HT1080 (cell line): ENCODE data around the gene MARVELD1. TPM values are rescaled to one million over a fixed set of nuclear protein-coding genes. Genes with fewer than 3 reads are reported as not detected.
A peak's percentile ranks its signal among the peaks of the same experiment; 100 is the strongest.
"Not testable (repeated sequence)": the region's sequence is repeated elsewhere in the genome, so short reads cannot be mapped to it uniquely, and the experiment has no call there.

Experiments used
- DNase-seq: peaks from one replicate; pipeline ENCODE4 v3.0.0-alpha.2; 2015; ENCODE audit warnings: low read depth
- polyA plus RNA-seq, 2 experiments: library from polyadenylated mRNA; depleted of rRNA; stranded (reverse); fragments of >200 nt; gene quantifications; 2 replicates each; pipeline ENCODE4 v1.2.3, GENCODE V29; 2015
- total RNA-seq: library from RNA; depleted of rRNA; stranded (reverse); fragments of >200 nt; shearing (Covaris generic); gene quantifications from 2 replicates; pipeline ENCODE4 v1.2.3, GENCODE V29; 2014; rRNA removed

Gene MARVELD1
- total RNA-seq, result 40.5 and 48.1 TPM in 2 replicates
- 63.4 and 64.3 TPM in 2 replicates for polyA plus RNA-seq (2015; cell fraction: cytosol; rRNA removed)
- polyA plus RNA-seq (2015; cell fraction: nucleus; rRNA removed), result 45.5 and 52.2 TPM in 2 replicates

- peak; percentile 74 for DNase-seq
Measured at GRCh38 chr10:97713339-97713825, at the start of gene MARVELD1. Gene MARVELD1 (plus strand): TSS chr10:97713730. CDS start chr10:97713877, 147 bp downstream.

- DNase-seq, result no peak
Measured at GRCh38 chr10:97664282-97664850, 49.2 kb upstream of the MARVELD1 start.

DNA sequence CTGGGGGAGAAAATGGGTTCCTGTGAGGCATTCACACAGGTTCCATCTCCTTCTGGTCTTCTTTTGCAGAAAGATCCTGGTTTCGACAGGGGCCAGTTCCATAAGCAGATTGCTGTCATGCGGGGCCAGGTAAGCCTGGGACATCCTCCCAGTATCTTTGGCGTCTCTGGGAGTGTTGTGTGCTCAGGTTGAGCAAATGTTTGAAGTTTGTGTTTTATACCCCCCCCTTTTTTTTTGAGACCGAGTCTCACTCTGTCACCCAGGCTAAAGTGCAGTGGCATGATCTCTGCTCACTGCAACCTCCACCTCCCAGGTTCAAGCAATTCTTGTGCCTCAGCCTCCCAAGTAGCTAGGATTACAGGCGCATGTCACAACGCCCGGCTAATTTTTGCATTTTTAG lies 46.5 kb upstream of the MARVELD1 start:
- no peak for DNase-seq

GRCh38 chr10:97667463-97667862 lies 46.1 kb upstream of the MARVELD1 start:
- DNase-seq, result no peak

GRCh38 chr10:97669571-97669970 lies 44.0 kb upstream of the MARVELD1 start:
- DNase-seq, result no peak

DNA sequence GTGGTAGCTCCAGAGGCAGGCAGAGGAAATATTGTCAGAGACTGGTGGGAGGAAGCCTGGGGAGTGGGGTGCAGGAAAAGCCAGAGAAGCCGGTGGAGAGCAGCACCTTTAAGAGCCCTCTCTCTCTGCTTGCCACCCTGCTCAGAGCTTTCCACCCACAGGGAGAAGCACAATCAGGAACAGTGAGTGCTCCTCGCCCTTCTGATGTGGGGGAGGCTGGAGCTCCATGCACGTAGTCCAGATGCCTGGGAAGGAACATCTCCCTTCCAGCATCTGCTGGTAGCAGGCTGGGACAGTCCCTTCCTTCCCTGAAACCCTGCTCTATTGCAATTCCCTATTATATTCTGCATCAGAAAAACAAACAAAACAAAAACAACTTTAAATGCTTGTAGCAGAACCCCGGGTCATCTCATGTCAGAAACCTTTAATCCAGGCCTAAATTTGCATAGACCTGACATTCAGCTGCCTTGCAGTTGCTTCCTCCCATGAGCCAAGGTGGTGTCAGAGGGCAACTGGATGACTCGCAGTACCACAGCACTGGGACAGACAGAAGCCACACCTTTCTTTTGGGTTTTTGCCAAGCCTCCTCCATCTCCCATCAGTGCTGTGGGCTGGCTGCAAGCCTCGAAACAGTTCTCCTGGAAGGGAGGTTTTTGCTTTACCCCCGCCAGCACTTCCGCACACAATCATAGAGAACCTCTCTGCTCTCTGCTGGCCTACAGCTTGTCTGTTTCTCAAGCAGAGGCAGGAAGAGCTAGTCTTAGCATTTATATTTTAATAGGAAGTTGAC lies 39.6 kb upstream of the MARVELD1 start:
- peak; percentile 80 for DNase-seq

DNA sequence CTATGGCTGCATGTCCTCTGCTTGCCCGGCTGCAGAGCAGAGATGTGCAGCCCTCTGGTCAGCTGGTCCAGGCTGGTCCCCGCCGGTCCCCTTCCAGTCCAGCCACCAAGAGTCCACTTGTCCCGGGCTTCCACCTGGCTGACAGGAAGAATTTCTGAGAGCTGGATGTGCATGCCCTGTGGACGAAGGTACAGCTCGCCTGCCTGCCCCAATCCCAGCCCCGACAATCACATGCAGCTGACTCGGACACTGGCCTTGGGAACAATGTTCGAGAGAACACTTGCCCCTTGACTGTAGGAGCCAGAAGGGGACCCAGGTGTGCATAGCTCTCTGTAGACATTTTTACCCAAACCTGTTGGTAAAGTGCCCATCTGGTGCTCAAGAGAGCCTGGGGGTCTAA lies 38.3 kb upstream of the MARVELD1 start:
- DNase-seq, result no peak

DNA sequence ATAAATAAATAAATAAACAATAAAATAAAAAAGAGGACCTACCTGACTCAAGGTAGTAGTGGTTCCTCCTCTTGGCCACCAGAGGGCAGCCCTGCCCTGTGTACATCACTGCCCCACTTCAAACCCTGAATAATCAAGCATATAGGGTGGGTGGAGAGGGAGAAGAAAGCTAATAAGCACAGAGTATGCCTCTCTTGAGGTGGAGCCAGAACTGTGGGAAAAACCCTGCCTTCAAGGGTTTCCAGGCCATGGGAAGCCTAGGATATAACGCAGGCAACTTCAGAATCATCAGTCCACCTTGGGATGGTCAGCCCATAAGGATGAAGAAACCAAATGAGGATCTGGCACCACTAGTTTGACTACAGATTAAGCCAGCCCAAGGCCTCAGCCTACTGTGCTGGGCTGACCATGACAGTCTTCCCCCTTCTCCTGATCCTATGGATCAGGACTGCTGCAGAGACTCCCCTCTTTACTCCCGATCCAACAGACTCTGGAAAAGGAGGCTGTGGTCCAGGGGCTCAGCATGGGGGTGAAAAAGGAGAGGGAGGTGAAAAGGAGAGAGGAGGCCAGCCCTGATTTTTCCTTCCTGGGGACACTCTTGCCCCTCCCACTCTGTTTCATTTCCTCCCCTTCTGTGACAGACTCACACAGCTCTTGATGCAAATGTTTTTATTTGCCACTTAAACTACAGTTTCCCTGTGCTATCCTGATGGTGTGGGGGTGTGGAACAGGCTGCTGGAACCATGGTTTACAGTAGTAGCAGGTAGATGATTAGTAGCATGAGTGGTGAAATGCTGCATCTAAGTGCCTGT lies 36.6 kb upstream of the MARVELD1 start:
- DNase-seq, result peak; percentile 42

GRCh38 chr10:97679594-97679993 lies 33.9 kb upstream of the MARVELD1 start:
- no peak for DNase-seq

DNA sequence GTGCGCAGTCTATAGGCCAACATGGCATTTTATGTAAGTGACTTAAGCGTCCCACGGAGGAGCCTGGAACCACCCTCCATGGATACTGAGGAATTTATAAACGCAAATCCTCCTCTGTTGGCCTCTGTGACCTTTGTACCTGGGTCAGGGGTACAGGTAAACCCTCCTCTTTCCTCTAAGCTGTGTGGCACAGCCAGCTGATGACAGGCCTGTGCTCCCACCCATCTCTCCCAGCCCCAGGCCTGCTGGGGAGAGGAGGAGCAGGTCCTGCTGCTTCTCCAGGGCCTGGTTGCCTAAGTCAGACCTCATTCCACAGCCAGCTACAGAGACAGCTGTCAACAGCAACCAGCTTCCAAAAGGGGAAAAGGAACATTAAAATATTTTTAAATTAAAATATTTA lies 31.5 kb upstream of the MARVELD1 start:
- DNase-seq, result no peak

DNA sequence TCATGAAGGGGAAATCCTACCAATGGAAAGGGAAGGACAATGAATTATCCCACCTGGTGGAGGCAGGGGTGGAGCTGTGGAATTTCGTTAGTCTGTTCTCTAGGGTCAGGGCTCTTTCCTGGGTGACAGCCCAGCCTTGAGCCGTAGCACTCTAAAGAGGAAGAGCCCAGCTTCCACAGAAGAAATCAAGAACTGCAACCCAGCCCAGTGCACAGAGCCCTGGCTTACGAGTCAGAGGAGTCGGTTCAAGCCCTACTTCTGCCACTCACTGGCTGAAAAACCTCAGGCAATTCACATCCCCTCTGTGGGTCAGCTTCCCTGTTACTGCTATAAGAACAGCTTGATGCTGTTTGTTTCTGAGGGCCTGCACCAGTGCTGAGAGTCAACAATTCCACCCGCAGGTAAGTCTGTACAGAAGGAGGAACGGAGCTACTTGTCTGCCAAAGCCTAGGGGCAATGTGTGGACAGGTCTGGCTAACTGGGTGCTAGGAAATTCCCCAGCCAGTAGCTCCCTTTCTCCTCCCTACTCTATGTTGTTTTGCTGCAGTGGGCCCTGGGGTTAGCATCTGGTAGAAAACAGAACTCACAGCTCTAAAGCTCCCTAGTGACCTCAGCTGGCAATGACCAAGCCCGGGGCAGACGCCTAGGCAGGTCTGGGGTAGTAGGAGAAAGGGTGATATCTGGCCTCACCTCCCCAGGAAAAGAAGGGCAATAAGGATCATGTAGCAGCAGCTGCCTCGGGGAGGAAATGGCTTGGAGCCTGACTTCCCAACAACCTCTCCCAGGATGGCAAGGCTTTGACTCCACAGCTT lies 29.8 kb upstream of the MARVELD1 start:
- DNase-seq, result peak; percentile 55

DNA sequence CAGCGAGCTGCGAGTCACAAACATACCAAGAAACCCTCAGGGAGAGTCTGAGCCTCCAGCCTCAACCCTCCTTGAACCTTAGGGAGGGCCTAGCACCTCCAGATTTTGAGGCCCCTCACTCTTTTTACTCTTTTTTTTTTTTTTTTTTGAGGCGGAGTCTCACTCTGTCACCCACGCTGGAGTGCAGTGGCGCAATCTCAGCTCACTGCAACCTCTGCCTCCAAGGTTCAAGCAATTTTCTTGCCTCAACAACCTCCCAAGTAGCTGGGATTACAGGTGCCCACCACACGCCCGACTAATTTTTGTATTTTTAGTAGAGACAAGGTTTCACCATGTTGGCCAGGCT lies 29.2 kb upstream of the MARVELD1 start:
- DNase-seq, result not testable (repeated sequence)

GRCh38 chr10:97684866-97685394 lies 28.6 kb upstream of the MARVELD1 start:
- no peak for DNase-seq

DNA sequence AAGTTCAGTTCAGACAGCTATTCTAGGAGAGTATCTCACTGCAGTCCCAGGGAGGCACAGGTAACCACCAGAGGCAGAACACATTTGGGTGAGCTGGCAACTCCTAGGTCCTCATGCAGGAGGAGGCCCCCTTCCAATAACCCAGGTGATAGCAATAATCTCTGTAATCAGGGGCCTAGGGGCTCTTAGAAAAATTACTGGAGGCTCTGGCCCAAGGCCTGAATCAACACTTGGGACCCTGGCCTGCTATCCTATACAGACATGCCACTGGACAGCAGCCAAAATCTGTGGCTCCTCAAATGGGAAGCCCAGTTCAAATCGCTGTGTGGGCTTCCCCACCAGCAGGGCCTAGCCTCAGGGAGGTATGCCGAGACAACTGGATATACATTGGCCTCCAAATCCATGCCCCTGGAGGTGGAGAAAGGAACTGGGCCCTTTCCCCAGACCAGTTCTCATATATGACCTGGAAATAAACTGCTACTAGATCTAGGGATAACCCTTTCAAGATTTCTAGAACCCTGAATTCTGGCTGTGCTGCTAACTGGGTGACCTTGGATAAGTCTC lies 28.1 kb upstream of the MARVELD1 start:
- DNase-seq, result peak; percentile 31

DNA sequence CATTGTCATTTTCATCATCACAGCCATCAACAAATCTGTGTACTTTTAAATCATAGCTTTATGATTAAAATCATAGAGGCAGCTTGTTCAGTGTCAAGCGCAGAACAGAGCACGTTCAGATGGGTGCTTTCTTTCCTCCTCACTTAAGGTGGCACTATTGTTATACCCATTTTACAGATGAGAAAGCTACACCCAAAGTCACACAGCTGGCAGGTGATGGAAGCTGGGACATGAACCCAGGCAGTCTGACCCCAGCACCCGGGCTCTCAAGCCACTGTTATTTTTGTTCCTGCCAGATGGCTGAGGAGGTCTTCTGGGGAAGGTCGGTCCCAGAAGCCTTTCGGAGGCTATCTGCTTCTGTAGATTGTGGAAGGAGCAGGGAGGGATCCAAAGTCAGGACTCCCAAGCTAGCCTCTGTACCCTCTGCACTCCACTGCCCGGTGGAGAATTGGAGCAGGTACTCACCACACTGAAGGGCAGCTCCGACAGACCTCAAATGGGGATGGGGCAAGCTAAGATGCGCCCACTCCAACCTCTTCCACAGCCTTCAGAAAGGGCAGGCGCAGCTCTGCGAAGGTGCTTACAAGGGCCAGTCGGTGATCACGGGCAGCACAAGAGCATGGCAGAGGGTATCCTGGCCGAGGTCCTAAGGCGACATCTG lies 27.1 kb upstream of the MARVELD1 start:
- peak; percentile 28 for DNase-seq

GRCh38 chr10:97686962-97687784 lies 26.4 kb upstream of the MARVELD1 start, which contains the start of gene AVPI1:
Gene AVPI1 (minus strand): TSS chr10:97687241. CDS start chr10:97679905, 7,336 bp downstream.
- DNase-seq, result peak; percentile 98

DNA sequence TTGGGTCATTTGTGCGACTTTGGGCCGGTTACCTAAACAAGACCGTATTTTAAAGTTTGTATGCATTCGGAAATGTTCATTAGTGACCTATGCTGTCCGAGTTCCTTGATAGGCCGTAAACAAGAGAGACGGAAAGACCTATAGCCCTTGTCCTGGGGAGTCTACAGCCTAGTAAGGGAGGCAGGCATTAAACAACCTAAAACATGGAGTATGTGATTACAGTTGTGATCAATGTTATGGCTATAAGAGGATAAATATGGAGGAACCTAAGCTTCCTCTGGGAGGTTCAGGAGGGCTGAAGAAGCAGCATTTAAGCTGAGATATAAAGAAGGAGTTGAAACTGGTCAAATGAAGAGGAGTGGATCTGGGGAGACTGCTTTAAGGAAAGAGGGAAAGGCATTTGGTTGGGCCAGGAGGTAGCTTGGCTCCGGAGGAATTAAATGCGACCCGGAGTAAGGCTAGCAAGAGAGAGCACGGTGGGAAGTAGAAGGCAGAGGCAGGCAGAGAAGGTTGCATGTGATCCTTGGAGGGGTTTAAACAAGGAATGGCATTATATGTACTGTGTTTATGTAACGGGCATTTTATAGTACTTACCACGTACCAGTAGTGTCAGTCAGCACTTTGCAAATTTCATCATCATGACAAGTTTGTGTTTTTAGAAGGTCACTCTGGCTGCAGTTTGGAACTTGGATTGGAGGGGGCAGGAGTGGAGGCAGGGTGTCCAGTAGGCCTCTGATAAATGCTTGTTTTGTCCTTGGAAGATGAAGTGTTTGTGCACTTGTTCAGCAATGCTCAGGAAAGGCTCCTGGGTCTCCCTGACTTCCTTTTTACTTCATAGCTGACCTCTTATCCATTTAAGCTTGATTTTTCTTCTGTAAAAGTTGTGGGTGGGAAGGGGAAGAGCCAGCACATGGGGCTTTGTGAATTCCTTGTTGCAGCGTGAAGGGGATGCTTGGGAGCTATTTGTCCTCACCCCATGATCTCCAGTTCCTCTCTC lies 25.4 kb upstream of the MARVELD1 start:
- DNase-seq, result no peak
